HG02763 (cell line): ENCODE measurements around the gene SMIM12.

ENCODE experiments used
- ATAC-seq: cut with Tn5 transposase; IDR thresholded peaks from one replicate; pipeline ENCODE4 v1.9.1; 2021; ENCODE audit warnings: mild to moderate bottlenecking, moderate library complexity; ENCODE audit not compliant: unreplicated experiment

The SMIM12 gene

GRCh38 chr1:34874296-34874952, 14.9 kb upstream of the SMIM12 start:
- ATAC-seq, result no peak

- no peak for ATAC-seq
Observed at GRCh38 chr1:34872133-34872503, 12.6 kb upstream of the SMIM12 start.

GRCh38 chr1:34871443-34872132, 12.0 kb upstream of the SMIM12 start:
- no peak for ATAC-seq

- ATAC-seq, result no peak
Observed at GRCh38 chr1:34870395-34870794, 10.8 kb upstream of the SMIM12 start.

GRCh38 chr1:34869760-34870159, 10.2 kb upstream of the SMIM12 start:
- ATAC-seq, result no peak

GRCh38 chr1:34868230-34869049, 8.9 kb upstream of the SMIM12 start:
- no peak for ATAC-seq

GRCh38 chr1:34867415-34867814, 7.9 kb upstream of the SMIM12 start:
- ATAC-seq, result no peak

- ATAC-seq, result no peak
Observed at GRCh38 chr1:34866762-34867109, 7.2 kb upstream of the SMIM12 start.

- peak; percentile 62 for ATAC-seq
Observed at GRCh38 chr1:34865981-34866761, 6.6 kb upstream of the SMIM12 start.

- no peak for ATAC-seq
Observed at GRCh38 chr1:34865573-34865972, 6.0 kb upstream of the SMIM12 start.

GRCh38 chr1:34864759-34865158, 5.2 kb upstream of the SMIM12 start:
- ATAC-seq, result no peak

GRCh38 chr1:34863501-34863900, 4.0 kb upstream of the SMIM12 start:
- ATAC-seq, result no peak

GRCh38 chr1:34858901-34859445, 576 bp downstream of the SMIM12 start:
- no peak for ATAC-seq

- no peak for ATAC-seq
Observed at GRCh38 chr1:34856697-34857096, 2.9 kb downstream of the SMIM12 start.

- peak; percentile 80 for ATAC-seq
Observed at GRCh38 chr1:34852677-34853217, 6.8 kb downstream of the SMIM12 start.

GRCh38 chr1:34851431-34852105, 8.0 kb downstream of the SMIM12 start:
- no peak for ATAC-seq

GRCh38 chr1:34850382-34850781, 9.2 kb downstream of the SMIM12 start:
- ATAC-seq, result no peak

GRCh38 chr1:34847094-34847493, 12.5 kb downstream of the SMIM12 start:
- no peak for ATAC-seq

- no peak for ATAC-seq
Observed at GRCh38 chr1:34846265-34846664, 13.3 kb downstream of the SMIM12 start.
